Measurements from ENCODE around the gene IQGAP2.

The IQGAP2 gene

DNA sequence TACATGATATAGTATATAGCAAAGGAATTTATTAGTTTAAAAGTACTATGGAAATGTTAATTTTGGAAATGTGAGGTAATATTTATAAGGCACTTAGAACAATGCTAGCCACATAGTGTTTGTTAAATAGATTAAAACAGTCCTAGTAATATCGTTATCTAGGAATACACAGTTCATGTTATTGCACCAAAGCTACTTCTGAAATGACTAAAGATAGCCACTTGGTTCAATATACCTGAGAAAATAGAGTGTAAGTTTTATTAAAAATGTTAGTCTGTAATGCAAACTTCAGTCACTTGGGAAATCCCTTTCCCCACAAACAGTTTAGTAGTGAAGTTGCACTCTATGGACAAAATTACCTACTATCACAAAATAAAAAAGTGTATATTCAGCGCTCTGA, 297.5 kb downstream of the IQGAP2 start:
- DNase-seq: no peak

DNA sequence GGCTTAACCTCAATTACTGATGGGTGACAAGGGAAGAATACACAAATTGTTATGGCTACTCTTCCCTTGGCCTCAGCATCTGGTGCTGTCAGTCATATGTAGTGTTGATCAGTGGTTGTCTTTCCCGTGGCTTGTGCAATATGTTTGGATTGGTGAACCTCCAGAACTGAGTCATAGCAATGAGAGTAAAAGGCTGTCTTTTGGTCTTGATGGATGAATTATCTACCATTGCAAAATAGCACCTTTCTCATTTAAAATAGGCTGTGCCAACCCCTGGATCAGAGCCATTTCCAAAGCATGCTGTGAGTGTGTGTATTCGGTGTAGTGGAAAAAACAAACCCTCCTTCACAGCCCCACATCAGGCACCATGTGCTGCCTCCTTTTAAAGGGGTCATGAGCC, 298.2 kb downstream of the IQGAP2 start:
- DNase-seq: no peak

DNA sequence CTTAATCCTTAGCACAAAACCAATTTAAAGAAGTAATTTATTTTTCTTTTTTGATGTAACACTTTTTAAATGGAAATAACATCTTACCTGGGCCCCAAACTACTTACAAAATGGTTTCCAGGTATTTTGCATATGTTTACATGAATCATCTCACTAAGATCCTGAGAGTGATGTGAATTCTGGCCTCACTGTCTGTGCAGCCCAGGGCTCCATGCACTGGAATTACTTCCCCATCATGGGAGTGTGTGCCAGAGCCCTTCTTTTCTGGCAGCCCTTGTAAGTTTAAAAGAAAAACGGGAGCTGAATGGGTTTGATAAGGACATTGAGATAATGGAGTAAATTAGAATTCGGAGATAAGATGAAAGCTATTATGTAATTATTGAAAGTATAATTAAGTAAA, 300.6 kb downstream of the IQGAP2 start:
- DNase-seq: no peak

DNA sequence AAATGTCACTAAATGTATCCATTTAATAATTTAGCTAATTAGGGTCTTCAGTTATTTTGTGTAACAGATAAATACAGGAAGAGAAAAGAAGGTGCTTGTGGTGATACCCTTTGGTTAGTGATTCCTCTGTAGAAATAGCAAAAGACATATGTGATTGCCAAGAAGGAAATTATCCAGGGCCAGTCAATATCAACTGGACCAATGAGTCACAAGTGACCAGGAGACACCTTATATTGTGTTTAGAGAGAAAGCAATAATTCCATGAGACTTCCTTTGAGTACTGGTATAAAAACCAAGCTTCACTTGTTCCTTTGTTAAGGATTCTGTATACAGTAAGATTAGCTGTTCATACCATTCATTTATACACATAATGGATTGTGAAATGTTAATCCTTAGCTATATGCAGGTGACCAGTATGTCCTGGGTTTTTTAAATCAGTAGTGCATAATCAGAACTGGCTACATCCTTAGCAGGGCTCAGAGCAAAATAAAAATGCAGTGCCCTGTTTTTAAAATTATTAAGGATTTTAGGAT, 301.1 kb downstream of the IQGAP2 start:
- DNase-seq: no peak

DNA sequence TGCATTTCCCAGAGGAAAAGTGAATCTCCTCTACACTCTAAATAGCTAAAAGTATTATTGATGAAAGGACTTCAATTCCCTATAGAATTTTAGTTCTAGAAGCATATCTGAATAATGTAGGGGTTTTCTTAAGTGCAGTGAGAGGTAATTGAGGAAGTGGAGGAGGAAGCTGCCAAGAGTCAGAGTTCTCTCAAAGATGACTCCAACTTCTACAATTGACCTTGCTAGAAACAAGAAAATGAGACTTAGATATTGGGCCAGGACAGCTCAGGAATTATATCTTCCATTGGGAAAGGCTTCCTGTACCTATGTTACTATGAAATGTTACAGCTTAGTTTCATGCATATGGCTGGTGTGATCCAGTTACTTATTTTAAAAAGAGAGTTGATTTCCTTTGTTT, 302.5 kb downstream of the IQGAP2 start:
- no peak for DNase-seq

GRCh38 chr5:76709762-76710161, 306.7 kb downstream of the IQGAP2 start:
- no peak for DNase-seq

DNA sequence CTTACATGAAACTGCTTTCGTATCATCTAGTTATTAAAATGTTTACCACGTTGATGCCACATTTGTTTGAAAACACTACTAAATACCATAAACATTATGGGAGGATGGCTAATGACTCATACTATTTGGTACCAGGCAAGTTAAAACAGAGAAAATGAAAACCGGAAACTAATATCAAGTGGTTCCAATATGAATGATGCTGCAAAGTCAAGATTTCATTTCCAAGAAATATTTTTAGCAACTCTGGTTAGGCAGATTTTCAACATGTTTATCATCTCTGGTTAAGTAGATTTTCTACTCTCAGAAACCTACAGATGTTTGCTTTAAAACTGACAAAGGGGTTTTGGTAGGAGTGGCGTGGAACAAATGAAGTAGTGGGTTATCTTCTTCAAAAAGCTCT, 307.9 kb downstream of the IQGAP2 start:
- DNase-seq: no peak

GRCh38 chr5:76714751-76715485, 311.8 kb downstream of the IQGAP2 start:
- DNase-seq: no peak

- DNase-seq: no peak
Observed at GRCh38 chr5:76715486-76715735, 312.3 kb downstream of the IQGAP2 start.

- DNase-seq: no peak
Observed at GRCh38 chr5:76715736-76716455, 312.8 kb downstream of the IQGAP2 start, which contains the start of gene F2R. Gene F2R, plus strand, starts transcription at chr5:76716126. Its CDS starts 182 bp downstream, at chr5:76716308.

DNA sequence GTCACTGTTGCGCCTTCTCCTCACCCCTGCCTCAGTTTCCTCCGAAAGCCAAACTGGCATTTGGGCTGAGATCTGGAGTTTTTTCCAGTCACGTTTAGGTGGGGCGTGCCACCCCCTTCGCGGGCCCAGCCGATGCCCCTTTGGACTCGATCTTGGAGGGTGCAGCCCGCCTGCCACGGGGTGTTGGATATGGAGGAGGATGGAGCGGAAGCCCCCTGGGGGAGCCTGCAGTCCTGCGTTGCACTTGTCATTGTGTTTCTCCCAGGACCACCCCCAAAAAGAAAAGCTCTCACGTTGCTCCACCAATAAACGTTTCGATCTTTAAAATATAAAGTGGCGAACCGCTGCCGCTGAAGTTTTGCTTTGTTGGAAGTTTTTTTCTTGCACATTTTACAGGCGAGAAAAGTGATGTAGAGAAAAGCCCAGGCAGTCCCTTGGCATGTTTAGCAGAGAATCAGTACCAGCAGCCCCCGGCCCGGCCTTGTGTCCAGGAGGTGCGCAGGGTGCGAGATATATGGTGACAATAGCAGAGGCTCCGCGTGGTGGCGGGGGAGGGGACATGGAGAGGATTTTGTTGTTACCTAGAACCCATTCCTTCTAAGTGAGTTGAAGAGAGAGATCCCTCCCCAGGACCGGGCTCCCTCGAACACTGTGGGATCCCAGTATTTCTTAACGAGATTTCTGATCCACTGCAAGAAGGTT, 313.5 kb downstream of the IQGAP2 start:
- no peak for DNase-seq

DNA sequence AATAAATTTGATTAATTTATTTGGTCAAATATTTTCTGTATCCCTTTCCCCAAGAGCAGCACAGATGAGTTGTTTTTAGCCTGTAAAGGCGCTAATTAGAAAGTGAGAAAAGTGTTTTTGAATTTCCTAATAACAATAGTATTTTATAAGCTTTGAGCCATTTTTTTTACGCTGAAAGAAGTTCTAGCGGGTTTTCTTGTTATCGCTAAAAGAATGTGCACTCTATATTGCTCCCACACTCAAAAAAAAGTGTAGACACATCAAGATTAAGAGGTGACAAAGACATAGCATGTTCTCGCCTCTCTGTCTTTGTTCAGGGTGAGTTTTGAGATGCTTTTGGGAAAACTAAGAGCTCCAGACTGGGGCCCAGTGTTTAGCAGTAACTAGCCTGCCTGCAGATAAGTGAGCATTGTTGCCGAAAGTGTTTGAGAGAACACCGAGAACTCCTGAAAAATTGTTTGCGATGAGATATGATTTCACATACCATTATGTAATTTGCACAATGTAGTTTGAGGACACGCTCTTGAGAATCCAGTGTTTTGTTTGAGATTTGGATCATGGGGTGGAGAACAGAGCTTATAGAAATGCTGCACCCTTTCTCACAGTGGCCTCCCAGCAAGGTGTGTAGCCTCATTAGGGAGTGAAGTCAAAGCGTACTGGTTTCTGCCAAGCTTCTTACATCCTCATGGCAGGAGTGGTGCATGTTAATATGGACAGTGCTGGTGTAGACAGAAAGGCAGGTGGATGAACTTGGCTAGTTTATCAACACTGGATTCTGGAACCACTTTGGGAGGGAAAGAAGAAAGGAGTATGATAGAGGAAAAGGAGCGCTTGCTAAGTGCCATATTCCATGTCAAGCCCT, 314.4 kb downstream of the IQGAP2 start:
- no peak for DNase-seq

DNA sequence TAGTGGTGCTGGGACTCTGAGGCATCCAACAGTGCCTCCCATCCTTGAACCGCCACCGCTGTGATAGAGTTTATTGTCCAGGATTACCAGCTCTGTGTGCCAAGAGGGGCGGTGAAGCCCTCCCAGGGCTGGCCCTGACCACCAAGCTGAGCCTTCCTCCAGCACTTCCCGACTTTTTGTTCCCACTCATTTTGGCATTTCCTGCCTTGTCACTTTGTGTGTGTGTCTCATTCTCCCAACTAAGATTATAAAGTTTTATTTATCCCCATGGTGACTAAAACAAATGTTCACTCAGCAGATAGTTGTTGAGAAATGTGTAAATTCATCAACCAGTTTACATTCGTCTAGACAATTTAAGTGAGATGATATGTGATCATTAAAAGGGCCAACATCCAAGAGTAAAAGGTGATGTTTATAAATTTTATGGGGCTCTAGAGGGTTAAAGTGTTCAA, 315.3 kb downstream of the IQGAP2 start:
- no peak for DNase-seq

DNA sequence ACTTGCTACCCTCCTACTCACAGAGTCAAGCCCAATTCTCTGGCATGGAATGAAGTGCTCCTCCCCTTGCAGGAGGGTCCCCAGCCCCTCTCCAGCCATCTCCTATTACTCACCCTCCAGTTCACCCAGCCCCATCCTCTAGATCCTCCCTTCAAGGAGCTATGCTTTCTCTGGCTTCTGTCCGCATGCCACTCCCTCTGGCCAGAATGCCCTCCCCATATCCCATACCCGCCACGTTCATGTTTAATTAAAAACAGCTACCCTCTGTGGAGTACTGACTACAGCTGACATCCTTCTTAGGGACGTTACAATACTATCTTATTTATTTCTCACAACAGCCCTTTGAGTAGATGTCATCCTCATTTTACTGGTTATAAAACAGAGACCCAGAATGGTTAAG, 315.8 kb downstream of the IQGAP2 start:
- no peak for DNase-seq

DNA sequence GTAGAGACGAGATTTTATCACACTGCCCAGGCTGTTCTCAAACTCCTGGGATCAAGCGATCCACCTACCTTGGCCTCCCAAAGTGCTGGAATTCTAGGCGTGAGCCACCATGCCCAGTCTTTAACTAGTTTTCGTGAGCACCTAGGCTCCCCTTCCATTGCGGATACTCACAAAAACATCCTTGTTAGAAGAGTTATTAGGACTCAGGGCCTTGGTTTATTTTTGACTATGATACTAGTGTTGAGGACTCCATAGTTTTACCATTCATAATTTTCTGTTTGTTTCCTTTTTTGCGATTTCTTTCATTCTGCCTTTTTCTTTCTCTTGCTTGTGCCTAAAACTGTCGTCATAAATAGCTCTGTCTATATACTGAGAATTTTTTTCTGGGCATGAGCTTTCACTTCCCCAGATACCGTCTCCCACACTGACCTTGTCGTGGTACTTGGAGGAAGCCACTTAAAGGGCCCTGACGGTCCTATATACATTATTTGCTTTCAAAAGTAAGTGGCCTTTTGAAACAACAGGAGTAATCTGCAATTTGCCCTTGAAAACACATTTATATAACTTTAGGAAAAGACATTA, 318.0 kb downstream of the IQGAP2 start:
- no peak for DNase-seq

DNA sequence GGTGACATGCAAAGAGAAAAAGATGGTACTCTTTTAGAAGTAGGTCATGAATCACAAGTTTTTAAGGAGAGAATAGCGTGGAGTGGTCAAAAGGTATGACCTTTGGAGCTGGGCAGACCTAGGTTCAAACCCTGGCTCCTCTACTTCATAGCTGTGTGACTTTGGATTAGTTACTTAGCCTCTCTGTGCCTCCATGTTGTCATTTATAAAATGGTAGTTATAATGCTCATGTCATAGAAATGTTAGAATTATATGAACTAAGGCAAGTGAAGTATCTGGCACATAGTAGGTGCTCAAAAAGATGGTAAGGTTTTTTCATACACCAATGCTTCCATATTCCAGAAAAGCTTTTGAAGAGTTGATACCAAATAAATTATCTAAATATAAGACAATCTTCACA, 320.2 kb downstream of the IQGAP2 start:
- no peak for DNase-seq

- no peak for DNase-seq
Observed at GRCh38 chr5:76723906-76724305, 320.8 kb downstream of the IQGAP2 start.

DNA sequence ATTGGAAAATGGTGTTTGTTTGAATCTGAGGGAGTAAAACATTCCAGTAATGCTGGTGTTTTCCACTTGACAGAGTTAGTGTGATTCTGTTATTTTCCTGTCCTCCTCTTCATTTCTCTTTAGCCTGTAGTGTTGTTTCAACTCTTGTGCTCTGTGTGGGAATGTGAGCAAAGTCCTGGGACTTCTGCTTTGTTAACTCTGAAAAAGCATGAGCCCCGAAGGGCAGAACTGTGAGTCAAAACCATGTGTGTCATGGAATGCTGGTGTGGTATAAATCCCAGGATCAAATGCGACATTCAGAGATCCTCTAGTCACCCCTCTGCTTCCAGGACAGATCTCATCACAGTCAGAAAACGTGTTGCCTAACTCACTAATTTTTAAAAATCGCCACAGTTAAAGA, 321.8 kb downstream of the IQGAP2 start:
- DNase-seq: no peak

DNA sequence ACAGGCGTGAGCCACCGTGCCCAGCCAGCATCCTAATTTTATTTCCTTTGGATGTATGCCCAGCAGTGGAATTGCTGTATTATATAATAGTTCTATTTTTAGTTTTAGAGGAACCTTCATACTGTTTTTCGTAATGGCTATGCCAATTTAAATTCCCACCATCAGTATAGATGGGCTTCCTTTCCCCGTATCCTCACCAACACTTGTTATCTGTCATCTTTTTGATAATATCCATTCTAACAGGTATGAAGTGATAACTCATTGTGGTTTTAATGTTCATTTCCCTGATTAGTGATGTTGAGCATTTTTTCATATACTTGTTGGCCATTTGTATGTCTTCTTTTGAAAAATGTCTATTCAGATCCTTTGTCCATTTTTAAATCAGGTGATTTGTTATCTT, 325.9 kb downstream of the IQGAP2 start:
- no peak for DNase-seq

GRCh38 chr5:76729373-76730290, 326.5 kb downstream of the IQGAP2 start:
- no peak for DNase-seq

GRCh38 chr5:76732405-76733048, 329.4 kb downstream of the IQGAP2 start:
- no peak for DNase-seq
